Mesendoderm (in vitro differentiated cells): ENCODE results near the gene CDK2AP2.

Experiments
- DNase-seq: peaks from one replicate; pipeline ENCODE4 v3.0.0; 2013
- H2AK5ac ChIP-seq: 2 replicates; pipeline ENCODE4 v1.6.1; 2013; ENCODE audit warnings: low read length, inconsistent platforms
- H2BK120ac ChIP-seq: 2 replicates; pipeline ENCODE4 v1.6.1; 2013; ENCODE audit warnings: low read depth, mild to moderate bottlenecking, low read length, moderate library complexity, mixed read lengths
- H2BK15ac ChIP-seq: replicated peaks from 2 replicates; pipeline ENCODE4 v1.6.1; 2013; ENCODE audit warnings: low read depth, mild to moderate bottlenecking, moderate library complexity
- H2BK5ac ChIP-seq: 2 replicates; pipeline ENCODE4 v1.6.1; 2013; ENCODE audit warnings: low read length, inconsistent platforms
- H3K18ac ChIP-seq: 2 replicates; pipeline ENCODE4 v1.6.1; 2013; ENCODE audit warnings: mild to moderate bottlenecking, low read length, mixed read lengths
- H3K23ac ChIP-seq: one replicate; pipeline ENCODE4 v1.6.1; 2013; ENCODE audit warnings: low read length
- H3K27ac ChIP-seq: 2 replicates; pipeline ENCODE4 v1.5.1; 2013; ENCODE audit warnings: low read depth, mild to moderate bottlenecking, inconsistent platforms, low read length, moderate library complexity
- H3K27me3 ChIP-seq: 2 replicates; pipeline ENCODE4 v1.6.1; 2013; ENCODE audit warnings: low read length, control low read depth, mild to moderate bottlenecking, inconsistent platforms; ENCODE audit not compliant: insufficient read depth, poor library complexity
- H3K36me3 ChIP-seq: 2 replicates; pipeline ENCODE4 v1.6.1; 2013; ENCODE audit warnings: low read length, inconsistent platforms; ENCODE audit not compliant: control insufficient read depth, insufficient read depth
- H3K4ac ChIP-seq: one replicate; pipeline ENCODE4 v1.6.1; 2013; ENCODE audit warnings: low read depth, mild to moderate bottlenecking, low read length, moderate library complexity
- H3K4me1 ChIP-seq: 2 replicates; pipeline ENCODE4 v1.6.1; 2013; ENCODE audit warnings: low read depth, low read length, inconsistent platforms; ENCODE audit not compliant: control insufficient read depth
- H3K4me2 ChIP-seq: 2 replicates; pipeline ENCODE4 v1.6.1; 2013; ENCODE audit warnings: low read length
- H3K4me3 ChIP-seq: 2 replicates; pipeline ENCODE4 v1.5.1; 2013; ENCODE audit warnings: mild to moderate bottlenecking, low read length
- H3K56ac ChIP-seq: one replicate; pipeline ENCODE4 v1.6.1; 2013; ENCODE audit warnings: low read length
- H3K79me1 ChIP-seq: 2 replicates; pipeline ENCODE4 v1.6.1; 2013; ENCODE audit warnings: low read length, inconsistent platforms
- H3K79me2 ChIP-seq: 2 replicates; pipeline ENCODE4 v1.6.1; 2013; ENCODE audit warnings: mild to moderate bottlenecking, low read length; ENCODE audit not compliant: control insufficient read depth, insufficient read depth
- H3K9ac ChIP-seq: 2 replicates; pipeline ENCODE4 v1.6.1; 2013; ENCODE audit warnings: low read length, inconsistent platforms
- H4K5ac ChIP-seq: one replicate; pipeline ENCODE4 v1.6.1; 2013; ENCODE audit warnings: low read length
- H4K8ac ChIP-seq: one replicate; pipeline ENCODE4 v1.6.1; 2013; ENCODE audit warnings: low read depth, mild to moderate bottlenecking, control low read depth, low read length, moderate library complexity
- WGBS: extraction: QIAGEN DNeasy Blood & Tissue Kit; methylation state at CpG from one replicate; pipeline ENCODE4 v1.1.7; 2013; ENCODE audit warnings: low lambda C conversion rate, missing lambda C conversion rate; ENCODE audit not compliant: insufficient coverage; ENCODE audit errors: extremely low coverage; 5-methylcytosine and 5-hydroxymethylcytosine counted together

Gene CDK2AP2

DNA sequence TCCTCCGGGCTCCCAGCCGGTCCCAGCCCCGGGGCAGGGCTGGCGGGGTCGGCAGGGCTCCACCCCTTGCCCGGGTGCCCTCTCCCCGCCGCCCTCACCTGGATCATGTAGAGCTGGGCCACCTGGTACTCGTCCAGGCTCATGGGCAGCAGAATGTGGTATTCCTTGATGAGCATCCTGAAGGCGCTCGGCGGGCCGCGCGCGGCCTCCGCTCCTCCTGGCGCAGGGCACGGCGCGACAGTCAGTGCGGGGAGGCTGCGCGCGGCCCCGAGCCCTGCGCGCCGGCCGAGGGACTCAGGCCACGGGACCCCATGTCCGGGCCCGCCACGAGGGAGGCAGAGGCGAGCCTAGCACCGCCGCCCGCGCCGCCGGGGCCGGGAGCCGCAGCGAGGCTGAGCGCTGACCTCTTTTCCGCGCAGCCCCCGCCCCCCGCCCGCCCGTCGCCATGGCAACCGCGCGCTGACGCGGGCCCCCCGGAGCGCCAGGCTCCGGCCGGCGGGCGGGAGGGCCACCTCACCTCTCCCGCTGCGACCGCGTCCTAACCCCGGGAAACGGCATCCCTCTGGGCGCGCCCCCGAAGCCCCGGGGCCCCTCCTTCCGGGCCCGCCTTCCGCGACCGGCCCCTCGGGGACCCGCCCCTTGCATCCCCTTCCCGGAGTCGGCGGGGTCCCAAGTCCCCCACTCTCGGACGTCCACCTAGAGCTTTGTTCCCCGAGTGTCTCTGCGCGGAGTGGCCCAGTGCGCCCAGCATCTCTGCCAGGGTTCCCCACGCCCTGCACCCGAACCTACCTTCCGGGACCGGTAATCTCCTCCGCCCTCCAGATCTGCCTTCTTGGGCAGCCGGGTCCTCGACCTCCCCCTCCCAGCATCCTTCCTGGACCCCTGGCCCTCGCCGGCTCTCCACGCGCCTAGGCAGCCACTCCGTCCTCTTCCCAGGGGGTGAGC lies 3.7 kb downstream of the CDK2AP2 start:
- Histone ChIP-seq H3K9ac (peak overlapping the region; percentile 82), H2AK5ac (no peak overlapping the region), H3K18ac (peak overlapping the region; percentile 35), H2BK120ac (no peak overlapping the region), H3K4ac (no peak overlapping the region), H3K56ac (peak overlapping the region; percentile 90), H4K8ac (no peak overlapping the region), H4K5ac (no peak overlapping the region), H3K4me3 (peak overlapping the region; percentile 74), H2BK15ac (no peak overlapping the region), H2BK5ac (no peak overlapping the region), H3K79me1 (peaks cover 13% of the 10 kb centered on the region), H3K27me3 (no peaks in the 10 kb centered on the region), H3K23ac (no peak overlapping the region), H3K79me2 (no peaks in the 10 kb centered on the region), H3K36me3 (no peaks in the 10 kb centered on the region), H3K4me1 (peaks cover 10% of the 10 kb centered on the region), H3K27ac (peak overlapping the region; percentile 60), H3K4me2 (peak overlapping the region; percentile 85)
- WGBS, result no CpG with 5 or more reads among the region's 101 CpGs
- no peak for DNase-seq

DNA sequence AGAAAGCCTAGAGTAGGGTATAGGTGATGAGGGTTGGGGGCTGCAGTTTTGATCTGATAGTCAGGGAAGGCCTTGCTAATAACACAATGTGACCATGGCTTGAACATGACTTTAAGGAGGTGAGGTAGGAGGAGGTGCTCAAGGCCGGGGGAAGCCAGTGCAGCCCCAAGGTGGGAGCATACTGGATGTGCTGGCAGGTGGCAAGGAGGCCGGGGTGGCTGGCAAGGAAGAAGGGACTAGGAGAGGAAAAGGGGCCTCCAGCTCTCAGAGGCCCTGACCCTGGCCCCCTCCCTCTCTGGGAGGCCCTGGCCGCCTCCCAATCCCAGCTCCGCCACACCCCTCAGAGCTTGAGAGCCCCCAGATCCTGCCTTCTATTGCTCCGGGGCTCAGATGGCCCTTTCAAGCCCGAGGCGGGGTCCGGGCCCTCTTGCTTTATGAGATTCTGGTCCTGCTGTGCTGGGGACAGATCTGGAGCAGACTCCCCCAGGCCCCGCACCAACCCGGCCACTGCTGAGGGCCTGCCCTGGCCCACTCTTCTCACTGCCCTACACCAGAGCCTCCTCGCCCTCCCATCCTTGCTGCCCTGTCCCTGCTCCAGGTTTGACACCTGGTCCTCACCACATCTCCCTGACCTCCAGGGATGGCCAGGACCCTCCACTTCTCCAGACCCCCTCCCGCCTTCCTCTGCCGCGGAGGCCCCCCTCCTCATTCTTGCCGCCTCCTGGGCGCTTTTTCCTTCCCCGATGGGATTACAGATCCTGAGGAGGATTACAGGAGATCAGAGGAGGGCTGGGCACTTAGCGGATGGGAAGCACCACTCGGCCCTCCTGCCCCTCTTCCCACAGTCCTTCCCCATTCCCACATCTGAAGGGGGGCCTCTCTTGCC lies 4.6 kb downstream of the CDK2AP2 start:
- H3K27me3 ChIP-seq, result no peaks in the 10 kb centered on the region
- H3K27ac ChIP-seq, result no peak overlapping the region
- DNase-seq, result no peak

DNA sequence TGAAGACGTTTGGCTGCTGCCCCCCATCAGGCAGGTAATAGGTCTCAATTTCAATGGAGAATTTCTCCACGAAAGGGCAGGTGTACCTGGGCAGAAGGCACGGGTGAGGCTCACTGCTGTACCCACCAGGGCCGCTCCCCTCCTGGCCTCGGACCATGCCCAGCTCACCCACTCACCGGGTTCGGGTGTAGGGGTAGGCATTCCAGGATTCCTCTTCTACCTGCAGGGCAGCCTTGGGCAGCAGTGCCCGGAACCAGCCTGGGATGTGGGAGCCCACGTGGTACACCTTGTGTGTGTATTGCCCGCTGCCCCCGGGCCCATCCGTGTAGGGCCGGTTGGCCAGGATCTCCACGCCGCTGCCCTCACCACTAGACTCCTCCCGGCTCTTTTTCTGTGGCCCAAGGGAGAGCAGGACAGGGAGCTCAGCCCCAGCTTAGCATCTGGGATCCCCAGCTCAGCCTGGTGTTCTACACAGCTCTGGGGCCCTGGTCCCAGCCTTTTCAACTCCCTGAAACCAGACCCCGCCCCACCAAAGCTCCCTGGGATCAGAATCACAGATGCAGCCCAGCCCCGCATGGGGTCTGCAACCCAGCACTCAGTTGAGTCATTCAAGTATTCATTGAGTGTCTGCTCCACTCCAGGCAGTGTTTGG lies 5.5 kb downstream of the CDK2AP2 start:
- Histone ChIP-seq H2BK120ac (no peak overlapping the region), H2BK15ac (no peak overlapping the region), H3K23ac (no peak overlapping the region), H3K9ac (no peak overlapping the region), H3K4me2 (no peak overlapping the region), H3K79me2 (no peaks in the 10 kb centered on the region), H3K4me3 (no peak overlapping the region), H3K27me3 (no peaks in the 10 kb centered on the region), H4K8ac (no peak overlapping the region), H3K79me1 (peaks cover 11% of the 10 kb centered on the region), H3K18ac (no peak overlapping the region), H3K36me3 (no peaks in the 10 kb centered on the region), H2AK5ac (no peak overlapping the region), H3K4ac (no peak overlapping the region), H2BK5ac (no peak overlapping the region), H3K4me1 (peaks cover 10% of the 10 kb centered on the region), H3K27ac (no peak overlapping the region), H3K56ac (no peak overlapping the region), H4K5ac (no peak overlapping the region)
- no peak for DNase-seq
- WGBS, result no CpG with 5 or more reads among the region's 18 CpGs

More for the DNA sequence above, 4.6 kb downstream of the CDK2AP2 start:
- peak overlapping the region; percentile 44 for H3K4me2 ChIP-seq
- H3K56ac ChIP-seq, result peak overlapping the region; percentile 64
- H2BK5ac ChIP-seq, result no peak overlapping the region
- no peak overlapping the region for H2BK15ac ChIP-seq
- peaks cover 10% of the 10 kb centered on the region for H3K4me1 ChIP-seq
- no peaks in the 10 kb centered on the region for H3K36me3 ChIP-seq
- no peaks in the 10 kb centered on the region for H3K79me2 ChIP-seq
- H3K79me1 ChIP-seq, result peaks cover 13% of the 10 kb centered on the region
- no peak overlapping the region for H3K4me3 ChIP-seq
- H2AK5ac ChIP-seq, result no peak overlapping the region
- H3K9ac ChIP-seq, result peak overlapping the region; percentile 54
- H3K18ac ChIP-seq, result no peak overlapping the region
- no peak overlapping the region for H4K5ac ChIP-seq
- no peak overlapping the region for H3K4ac ChIP-seq
- H3K23ac ChIP-seq, result peak overlapping the region; percentile 66
- no CpG with 5 or more reads among the region's 19 CpGs for WGBS
- no peak overlapping the region for H4K8ac ChIP-seq
- no peak overlapping the region for H2BK120ac ChIP-seq

DNA sequence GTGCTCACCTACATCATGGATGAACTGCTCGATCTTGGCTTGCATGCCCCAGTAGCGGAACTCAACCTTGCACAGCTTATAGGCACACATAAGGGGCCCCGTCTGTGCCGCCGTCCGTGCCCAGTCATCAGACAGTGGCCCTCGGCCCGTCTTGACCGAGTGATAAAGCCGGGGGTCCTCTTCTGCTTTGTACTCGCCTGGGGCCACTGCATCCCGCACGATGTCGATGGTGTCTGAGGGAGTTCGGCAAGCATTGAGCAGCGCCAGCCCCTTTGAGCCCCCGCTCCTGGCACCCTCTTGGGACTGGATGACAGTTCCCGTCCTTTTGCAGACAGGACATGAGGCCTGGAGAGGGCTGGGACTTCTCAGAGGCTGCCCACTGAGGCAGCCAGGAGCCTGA lies 6.1 kb downstream of the CDK2AP2 start:
- Histone ChIP-seq H3K79me2 (no peaks in the 10 kb centered on the region), H3K79me1 (peaks cover 6% of the 10 kb centered on the region), H2BK15ac (no peak overlapping the region), H3K4me1 (peaks cover 6% of the 10 kb centered on the region), H4K8ac (no peak overlapping the region), H3K36me3 (no peaks in the 10 kb centered on the region), H3K18ac (no peak overlapping the region), H3K9ac (no peak overlapping the region), H3K27ac (no peak overlapping the region), H3K4ac (no peak overlapping the region), H3K56ac (no peak overlapping the region), H3K4me2 (no peak overlapping the region), H2AK5ac (no peak overlapping the region), H4K5ac (no peak overlapping the region), H3K23ac (no peak overlapping the region), H2BK120ac (no peak overlapping the region), H2BK5ac (no peak overlapping the region), H3K27me3 (no peaks in the 10 kb centered on the region), H3K4me3 (no peak overlapping the region)
- no peak for DNase-seq
- WGBS, result no CpG with 5 or more reads among the region's 18 CpGs

DNA sequence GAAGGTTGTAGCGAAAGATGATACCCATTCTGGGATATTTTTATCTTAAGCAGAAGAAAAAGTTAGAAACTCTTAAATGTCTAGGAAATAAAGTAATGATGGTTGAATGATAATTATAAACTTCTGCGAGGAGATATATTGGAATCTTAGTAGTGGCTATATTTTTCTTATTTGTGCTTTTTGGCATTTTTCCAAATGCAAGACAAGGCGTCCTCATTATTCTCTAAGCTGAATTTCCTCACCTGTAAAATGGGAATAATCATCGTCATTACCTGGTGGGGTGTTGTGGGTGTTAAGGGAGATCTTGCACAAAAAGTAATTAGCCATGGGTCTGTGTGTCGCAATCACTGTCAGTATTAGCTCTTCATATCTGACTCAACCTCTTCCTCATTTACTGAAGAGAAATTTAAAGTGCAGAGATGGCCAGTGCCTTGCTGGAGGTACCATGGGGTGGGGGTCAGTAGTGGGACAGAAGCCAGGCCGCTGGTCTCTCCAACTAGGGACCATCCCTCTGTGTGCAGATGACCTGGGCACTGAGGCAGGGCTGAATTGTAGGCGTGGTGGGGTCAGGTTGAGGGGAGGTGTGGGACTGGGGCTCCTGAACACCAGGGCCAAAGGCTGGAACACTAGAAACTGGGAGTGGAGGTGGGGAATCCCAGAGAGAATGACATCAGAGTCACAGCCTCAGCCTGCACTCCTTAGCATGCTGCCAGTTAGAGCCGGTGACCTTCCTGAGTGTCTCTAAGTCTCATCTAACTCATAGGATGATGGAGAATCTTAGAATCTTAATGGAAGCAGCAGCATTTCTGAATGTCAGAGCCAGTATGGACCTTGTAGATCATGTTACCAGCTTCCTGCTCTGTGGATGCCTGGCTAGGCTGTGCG lies 6.9 kb downstream of the CDK2AP2 start:
- no peak for DNase-seq
- no peaks in the 10 kb centered on the region for H3K36me3 ChIP-seq

More for the DNA sequence above, 6.9 kb downstream of the CDK2AP2 start:
- no peak overlapping the region for H4K8ac ChIP-seq
- 100% methylated on average over 1 of the region's 9 CpGs for WGBS
- no peak overlapping the region for H3K56ac ChIP-seq
- no peak overlapping the region for H2BK5ac ChIP-seq
- H2BK15ac ChIP-seq, result no peak overlapping the region
- H2AK5ac ChIP-seq, result no peak overlapping the region
- no peak overlapping the region for H3K27ac ChIP-seq
- H3K79me2 ChIP-seq, result no peaks in the 10 kb centered on the region
- H3K4me2 ChIP-seq, result no peak overlapping the region
- no peak overlapping the region for H3K18ac ChIP-seq
- H3K27me3 ChIP-seq, result no peaks in the 10 kb centered on the region
- no peak overlapping the region for H3K4ac ChIP-seq
- H3K79me1 ChIP-seq, result peaks cover 3% of the 10 kb centered on the region
- H3K23ac ChIP-seq, result no peak overlapping the region
- no peak overlapping the region for H2BK120ac ChIP-seq
- no peak overlapping the region for H3K4me3 ChIP-seq
- H4K5ac ChIP-seq, result no peak overlapping the region
- no peak overlapping the region for H3K9ac ChIP-seq
- peaks cover 6% of the 10 kb centered on the region for H3K4me1 ChIP-seq
